HCT116 (cell line): ENCODE data around the gene PRRX2. TPM values are rescaled to one million over a fixed set of nuclear protein-coding genes. Genes with fewer than 3 reads are reported as not detected.

ENCODE experiments used
- ATAC-seq: fragments of 200-7000 bp; cut with Tn5 transposase; 2 replicates; pipeline ENCODE4 v1.9.1; 2020; ENCODE audit warnings: mild to moderate bottlenecking, moderate library complexity
- BruUV-seq: library from RNA; stranded (reverse); fragments of 400-500 nt; replicated peaks from 2 replicates; lab custom pipeline; 2021; lab: Mats Ljungman, UMichigan
- CTCF ChIA-PET: fragments of 300-600 bp; sonication (Branson Sonifier 250); formaldehyde crosslinking; loops from one replicate; lab custom pipeline; 2021; ENCODE audit warnings: antibody characterized with exemption; lab: Charles Lee
- POLR2A ChIA-PET: fragments of 300-600, 350-600 bp; sonication (Branson Sonifier 250); formaldehyde crosslinking; loops from one replicate; lab custom pipeline; 2021; ENCODE audit warnings: antibody characterized with exemption; lab: Charles Lee
- RAD21 ChIA-PET, 2 experiments: fragments of 300-600 bp; sonication (Branson Sonifier 250); formaldehyde crosslinking; loops; one replicate each; lab custom pipeline; 2023; ENCODE audit warnings: low total read pairs in 2 of 2; ENCODE audit not compliant: uncharacterized antibody in 2 of 2, unreplicated experiment in 2 of 2, low non-redundant PET in 1 of 2; lab: Charles Lee
- DNase-seq: peaks from one replicate; pipeline ENCODE4 v3.0.0-alpha.2; 2010; ENCODE audit warnings: low read depth, low spot score
- H2AFZ ChIP-seq: fragments of 200-600 bp; shearing (Covaris generic), sonication (generic); 2 replicates; pipeline ENCODE4 v1.6.1; 2017; ENCODE audit warnings: low read depth, mixed run types, mixed read lengths, antibody characterized with exemption, low read length; ENCODE audit not compliant: poor library complexity, severe bottlenecking
- H3K27ac ChIP-seq: 2 replicates; pipeline ENCODE4 v1.5.1; 2012; ENCODE audit warnings: low read depth, low read length
- H3K27me3 ChIP-seq: fragments of 200-600 bp; sonication (generic); 2 replicates; pipeline ENCODE4 v1.6.1; 2016; ENCODE audit warnings: mixed run types, low read length, mixed read lengths; ENCODE audit not compliant: insufficient read depth
- H3K36me3 ChIP-seq, 2 experiments: fragments of 200-500 bp in 1 of 2; fragments of 200-600 bp in 1 of 2; sonication (Bioruptor generic) in 1 of 2; sonication (generic) in 1 of 2; 2 replicates each; pipeline versions ENCODE4 v1.5.1 to v1.6.1; 2014 to 2016; ENCODE audit warnings: low read length in 2 of 2, inconsistent platforms in 1 of 2, mixed read lengths in 1 of 2, mixed run types in 1 of 2; ENCODE audit not compliant: insufficient read depth in 2 of 2, control insufficient read depth in 1 of 2
- H3K4me1 ChIP-seq, 2 experiments: fragments of 200-600 bp in 1 of 2; sonication (generic) in 1 of 2; 2 replicates each; pipeline versions ENCODE4 v1.5.1 to v1.6.1; 2012 to 2017; ENCODE audit warnings: low read length in 2 of 2, inconsistent platforms in 1 of 2, mild to moderate bottlenecking in 1 of 2, mixed read lengths in 1 of 2, mixed run types in 1 of 2, moderate library complexity in 1 of 2; ENCODE audit not compliant: insufficient read depth in 2 of 2, control insufficient read depth in 1 of 2
- H3K4me2 ChIP-seq: fragments of 200-600 bp; sonication (generic); 2 replicates; pipeline ENCODE4 v1.6.1; 2017; ENCODE audit warnings: mixed run types, low read length, mixed read lengths
- H3K4me3 ChIP-seq, 2 experiments: fragments of 200-600 bp in 1 of 2; sonication (generic) in 1 of 2; replicated peaks in 1 of 2; 2 replicates each; pipeline ENCODE4 v1.5.1; 2011 to 2016; ENCODE audit warnings: low read length in 2 of 2, control low read depth in 1 of 2, low read depth in 1 of 2, mild to moderate bottlenecking in 1 of 2, mixed read lengths in 1 of 2, mixed run types in 1 of 2
- H3K79me2 ChIP-seq: fragments of 200-600 bp; sonication (generic); 2 replicates; pipeline ENCODE4 v1.6.1; 2017; ENCODE audit warnings: mild to moderate bottlenecking, mixed run types, low read length, moderate library complexity, mixed read lengths; ENCODE audit not compliant: insufficient read depth
- H3K9ac ChIP-seq: fragments of 200-600 bp; sonication (generic); 2 replicates; pipeline ENCODE4 v1.6.1; 2016; ENCODE audit warnings: low read length, mixed read lengths
- H3K9me2 ChIP-seq: fragments of 200-600 bp; sonication (generic), shearing (Covaris generic); 2 replicates; pipeline ENCODE4 v1.6.1; 2017; ENCODE audit warnings: mixed run types, mild to moderate bottlenecking, moderate library complexity; ENCODE audit not compliant: insufficient read depth
- H3K9me3 ChIP-seq, 2 experiments: fragments of 200-500 bp in 1 of 2; fragments of 200-600 bp in 1 of 2; sonication (Bioruptor generic) in 1 of 2; sonication (generic) in 1 of 2; 2 replicates each; pipeline ENCODE4 v1.6.1; 2014 to 2017; ENCODE audit warnings: low read length in 2 of 2, mixed read lengths in 2 of 2, inconsistent platforms in 1 of 2, low read depth in 1 of 2, mild to moderate bottlenecking in 1 of 2, mixed run types in 1 of 2, moderate library complexity in 1 of 2; ENCODE audit not compliant: control insufficient read depth in 1 of 2, insufficient read depth in 1 of 2
- H4K20me1 ChIP-seq: fragments of 200-600 bp; sonication (generic), shearing (Covaris generic); 2 replicates; pipeline ENCODE4 v1.6.1; 2017; ENCODE audit warnings: mixed run types, mild to moderate bottlenecking, moderate library complexity; ENCODE audit not compliant: insufficient read depth
- CBX3 ChIP-seq: IDR thresholded peaks from 2 replicates; pipeline ENCODE4 v1.6.1; 2012; ENCODE audit warnings: low read depth
- EZH2 ChIP-seq: fragments of 200-600 bp; sonication (generic); IDR thresholded peaks from 2 replicates; pipeline ENCODE4 v1.6.1; 2017; ENCODE audit warnings: antibody characterized with exemption, mixed run types
- FOSL1 ChIP-seq: IDR thresholded peaks from 2 replicates; pipeline ENCODE4 v1.6.1; 2012; ENCODE audit warnings: low read depth
- MAX ChIP-seq: IDR thresholded peaks from 2 replicates; pipeline ENCODE4 v1.6.1; 2012
- POLR2AphosphoS5 ChIP-seq: IDR thresholded peaks from 2 replicates; pipeline ENCODE4 v1.6.1; 2011; ENCODE audit warnings: mild to moderate bottlenecking, low read depth, low read length, moderate library complexity
- RAD21 ChIP-seq: IDR thresholded peaks from 2 replicates; pipeline ENCODE4 v1.6.1; 2012; ENCODE audit warnings: low read depth, mild to moderate bottlenecking
- REST ChIP-seq: IDR thresholded peaks from 2 replicates; pipeline ENCODE4 v1.6.1; 2012; ENCODE audit warnings: low read depth
- SIN3A ChIP-seq: IDR thresholded peaks from 2 replicates; pipeline ENCODE4 v1.6.1; 2012; ENCODE audit warnings: low read depth
- SP1 ChIP-seq: IDR thresholded peaks from 2 replicates; pipeline ENCODE4 v1.6.1; 2012; ENCODE audit warnings: low read depth
- YY1 ChIP-seq: IDR thresholded peaks from 2 replicates; pipeline ENCODE4 v1.6.1; 2011; ENCODE audit warnings: low read length, low read depth, moderate library complexity, mild to moderate bottlenecking; ENCODE audit not compliant: insufficient replicate concordance; ENCODE audit errors: extremely low read depth
- ZFX ChIP-seq: fragments of 450-650 bp; IDR thresholded peaks from 2 replicates; pipeline ENCODE4 v1.6.1; 2017
- ZNF274 ChIP-seq: fragments of 200-500 bp; sonication (Bioruptor generic); IDR thresholded peaks from 2 replicates; pipeline ENCODE4 v1.6.1; 2014; ENCODE audit warnings: mild to moderate bottlenecking, low read depth, low read length, inconsistent platforms
- intact Hi-C: fragments of 100-400 bp; cut with micrococcal nuclease; formaldehyde crosslinking; loops from 2 replicates; pipeline ENCODE4 v1.10.0; 2022
- total RNA-seq: library from RNA; stranded (reverse); gene quantifications from one replicate; pipeline ENCODE4 v1.2.1, GENCODE V29; 2021; ENCODE audit not compliant: unreplicated experiment

Gene PRRX2
- total RNA-seq, 1 experiment from 2014 or later: 25.5 TPM

- Histone ChIP-seq H3K36me3 (no peaks in the 10 kb centered on the region), H3K9me2 (no peaks in the 10 kb centered on the region), H3K79me2 (no peaks in the 10 kb centered on the region), H3K4me1 (no peaks in the 10 kb centered on the region), H3K4me3 (no peak overlapping the region), H3K9me3 (no peaks in the 10 kb centered on the region), H3K9ac (no peak overlapping the region), H3K27me3 (no peaks in the 10 kb centered on the region), H4K20me1 (no peaks in the 10 kb centered on the region), H2AFZ (no peak overlapping the region), H3K27ac (no peak overlapping the region), H3K4me2 (no peak overlapping the region)
- TF ChIP-seq CBX3: no peak
- TF ChIP-seq ZNF274: no peak
- no peak for TF ChIP-seq REST
- no TSS peak for BruUV-seq
- ChIA-PET POLR2A (no interaction called here), RAD21 (no interaction called here), CTCF (no interaction called here)
- DNase-seq: no peak
- no peak for ATAC-seq
- intact Hi-C loops: no loop called here
Observed at GRCh38 chr9:129710169-129710453, 44.7 kb downstream of the PRRX2 start.

- no TSS peak for BruUV-seq
- ChIA-PET RAD21 (interaction anchor here in 1 of 2 experiments (0.6 kb wide), 1 partner anchor 87 kb away, joined by 3 read pairs; the partner anchor contains the start of gene NTMT1), POLR2A (no interaction called here), CTCF (interaction anchor here (1.0 kb wide), 1 partner anchor 581 kb away, joined by 3 read pairs; no protein-coding TSS in a partner anchor)
- no peaks in the 10 kb centered on the region for H3K36me3 ChIP-seq
- no peak overlapping the region for H3K27ac ChIP-seq
- no peak overlapping the region for H3K4me3 ChIP-seq
- no peaks in the 10 kb centered on the region for H3K9me3 ChIP-seq
- no peaks in the 10 kb centered on the region for H4K20me1 ChIP-seq
- H3K4me2 ChIP-seq: no peak overlapping the region
- ATAC-seq (no peak), DNase-seq (no peak)
- no peak overlapping the region for H3K9ac ChIP-seq
- intact Hi-C loops: no loop called here
- no peaks in the 10 kb centered on the region for H3K9me2 ChIP-seq
- no peak overlapping the region for H2AFZ ChIP-seq
- no peaks in the 10 kb centered on the region for H3K4me1 ChIP-seq
- H3K27me3 ChIP-seq: no peaks in the 10 kb centered on the region
- H3K79me2 ChIP-seq: no peaks in the 10 kb centered on the region
- TF ChIP-seq CBX3 (no peak), REST (no peak), FOSL1 (no peak), ZFX (no peak), POLR2AphosphoS5 (no peak), SP1 (no peak), SIN3A (no peak), YY1 (no peak), RAD21 (no peak), EZH2 (no peak), MAX (no peak)
Observed at GRCh38 chr9:129712634-129713401, 47.4 kb downstream of the PRRX2 start.
